Fibroblast of lung (primary cell): ENCODE measurements around the gene GLYATL3. TPM values are rescaled to one million over a fixed set of nuclear protein-coding genes. Genes with fewer than 3 reads are reported as not detected.

ENCODE experiments used
- DNase-seq, 2 donors: peaks; one replicate each; pipeline versions ENCODE4 v3.0.0 to v3.0.0-alpha.2; 2010; ENCODE audit warnings: low read depth in 2 of 2
- H2AFZ ChIP-seq: 2 replicates; pipeline ENCODE4 v1.5.1; 2012; ENCODE audit warnings: low read length, control low read depth, inconsistent platforms
- H3K27ac ChIP-seq: 2 replicates; pipeline ENCODE4 v1.5.1; 2011; ENCODE audit warnings: low read length, control low read depth; ENCODE audit not compliant: insufficient read depth
- H3K27me3 ChIP-seq: 2 replicates; pipeline ENCODE4 v1.5.1; 2011; ENCODE audit warnings: mild to moderate bottlenecking, low read length; ENCODE audit not compliant: control insufficient read depth, insufficient read depth
- H3K36me3 ChIP-seq: 2 replicates; pipeline ENCODE4 v1.5.1; 2011; ENCODE audit warnings: low read length; ENCODE audit not compliant: control insufficient read depth, insufficient read depth
- H3K4me1 ChIP-seq: 2 replicates; pipeline ENCODE4 v1.5.1; 2011; ENCODE audit warnings: low read length; ENCODE audit not compliant: control insufficient read depth, insufficient read depth; ENCODE audit errors: extremely low read depth
- H3K4me2 ChIP-seq: 2 replicates; pipeline ENCODE4 v1.5.1; 2011; ENCODE audit warnings: low read length, control low read depth; ENCODE audit not compliant: insufficient read depth; ENCODE audit errors: extremely low read depth
- H3K4me3 ChIP-seq, 4 experiments: fragments of 200-600 bp in 1 of 4; sonication (generic) in 1 of 4; replicated peaks in 1 of 4; 2 replicates each; pipeline ENCODE4 v1.5.1; 2011 to 2016; ENCODE audit warnings: low read length in 4 of 4, low read depth in 3 of 4, mild to moderate bottlenecking in 3 of 4, control low read depth in 2 of 4, inconsistent platforms in 1 of 4, mixed read lengths in 1 of 4; ENCODE audit not compliant: insufficient read depth in 1 of 4; ENCODE audit errors: control extremely low read depth in 1 of 4
- H3K79me2 ChIP-seq: 2 replicates; pipeline ENCODE4 v1.5.1; 2012; ENCODE audit warnings: mild to moderate bottlenecking, low read length, inconsistent platforms; ENCODE audit not compliant: control insufficient read depth, insufficient read depth
- H3K9ac ChIP-seq: 2 replicates; pipeline ENCODE4 v1.5.1; 2011; ENCODE audit warnings: mild to moderate bottlenecking, low read length, control low read depth; ENCODE audit not compliant: insufficient read depth
- H3K9me3 ChIP-seq: 2 replicates; pipeline ENCODE4 v1.5.1; 2012; ENCODE audit warnings: low read depth, low read length; ENCODE audit not compliant: control insufficient read depth, insufficient read depth
- H4K20me1 ChIP-seq: 2 replicates; pipeline ENCODE4 v1.5.1; 2011; ENCODE audit warnings: low read length; ENCODE audit not compliant: control insufficient read depth, insufficient read depth; ENCODE audit errors: extremely low read depth
- EZH2 ChIP-seq: IDR thresholded peaks from 2 replicates; pipeline ENCODE4 v1.5.1; 2012; ENCODE audit warnings: low read length, control low read depth, mild to moderate bottlenecking; ENCODE audit errors: missing control alignments
- polyA minus RNA-seq: library from RNA; depleted of rRNA, polyadenylated mRNA; stranded (reverse); fragments of >200 nt; gene quantifications from 2 replicates; pipeline ENCODE4 v1.2.3, GENCODE V29; 2011; ENCODE audit warnings: low replicate concordance
- polyA plus RNA-seq, 2 donors: library from polyadenylated mRNA; depleted of rRNA in 1 of 2; stranded (reverse) in 1 of 2; unstranded in 1 of 2; fragments of >200 nt; gene quantifications; 2 replicates each; pipeline ENCODE4 v1.2.1, GENCODE V29; 2011 to 2012; ENCODE audit warnings: missing spikeins in 1 of 2
- total RNA-seq: library from RNA; depleted of rRNA; stranded (reverse); fragments of >200 nt; gene quantifications from 2 replicates; pipeline ENCODE4 v1.2.1, GENCODE V29; 2014
- TF ChIP-seq, protein P1 (sequence below), 2 donors: IDR thresholded peaks in 1 of 2; conservative IDR thresholded peaks in 1 of 2; 1 replicate in 1 of 2; 2 replicates in 1 of 2; pipeline ENCODE4 v1.5.1; 2011 to 2012; ENCODE audit warnings: low read length in 2 of 2, control low read depth in 1 of 2, inconsistent platforms in 1 of 2, low read depth in 1 of 2, mild to moderate bottlenecking in 1 of 2

Gene GLYATL3
- total RNA-seq: not detected in 2 replicates
- polyA plus RNA-seq: not detected in 2 replicates
- not detected in 2 replicates for polyA plus RNA-seq (2012)
- polyA minus RNA-seq: not detected in 2 replicates

DNA sequence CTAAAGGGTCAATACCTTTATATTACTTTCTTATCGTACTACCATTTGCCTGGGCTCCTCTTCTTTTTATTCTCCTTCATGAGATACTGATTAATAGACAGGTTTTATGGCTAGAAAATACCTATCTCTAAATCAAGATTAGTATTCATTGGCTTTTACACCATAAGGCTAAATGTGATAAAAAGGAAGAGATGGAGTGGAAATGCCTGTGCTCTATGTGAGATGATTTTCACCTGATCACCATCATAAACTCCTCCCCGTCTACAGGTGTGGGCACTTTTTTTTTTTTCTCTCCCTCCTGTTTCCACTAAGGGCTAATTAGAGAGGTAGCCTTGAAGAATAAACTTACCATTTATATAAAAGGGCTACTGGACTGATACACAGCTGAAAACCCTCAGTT is at the start of gene GLYATL3:
Gene GLYATL3, plus strand, starts transcription at position 301 of the 400 bp plus-strand sequence. CDS start 12,068 bp downstream, outside the sequence.
- no peak within 1 kb of the TSS for H3K9ac ChIP-seq
- no peaks in the 10 kb centered on the region for H3K79me2 ChIP-seq
- no peaks in the 10 kb centered on the region for H3K36me3 ChIP-seq
- H3K27ac ChIP-seq: no peak within 1 kb of the TSS
- H2AFZ ChIP-seq: no peak within 1 kb of the TSS
- H4K20me1 ChIP-seq: no peaks in the 10 kb centered on the region
- no peak for DNase-seq
- no peaks in the 10 kb centered on the region for H3K27me3 ChIP-seq
- H3K4me1 ChIP-seq: no peaks in the 10 kb centered on the region
- no peak within 1 kb of the TSS for H3K4me3 ChIP-seq
- no peaks in the 10 kb centered on the region for H3K9me3 ChIP-seq
- TF ChIP-seq EZH2: no peak
- TF ChIP-seq, protein P1, sequence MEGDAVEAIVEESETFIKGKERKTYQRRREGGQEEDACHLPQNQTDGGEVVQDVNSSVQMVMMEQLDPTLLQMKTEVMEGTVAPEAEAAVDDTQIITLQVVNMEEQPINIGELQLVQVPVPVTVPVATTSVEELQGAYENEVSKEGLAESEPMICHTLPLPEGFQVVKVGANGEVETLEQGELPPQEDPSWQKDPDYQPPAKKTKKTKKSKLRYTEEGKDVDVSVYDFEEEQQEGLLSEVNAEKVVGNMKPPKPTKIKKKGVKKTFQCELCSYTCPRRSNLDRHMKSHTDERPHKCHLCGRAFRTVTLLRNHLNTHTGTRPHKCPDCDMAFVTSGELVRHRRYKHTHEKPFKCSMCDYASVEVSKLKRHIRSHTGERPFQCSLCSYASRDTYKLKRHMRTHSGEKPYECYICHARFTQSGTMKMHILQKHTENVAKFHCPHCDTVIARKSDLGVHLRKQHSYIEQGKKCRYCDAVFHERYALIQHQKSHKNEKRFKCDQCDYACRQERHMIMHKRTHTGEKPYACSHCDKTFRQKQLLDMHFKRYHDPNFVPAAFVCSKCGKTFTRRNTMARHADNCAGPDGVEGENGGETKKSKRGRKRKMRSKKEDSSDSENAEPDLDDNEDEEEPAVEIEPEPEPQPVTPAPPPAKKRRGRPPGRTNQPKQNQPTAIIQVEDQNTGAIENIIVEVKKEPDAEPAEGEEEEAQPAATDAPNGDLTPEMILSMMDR (conservative IDR thresholded peaks at IDR 0.05 in 1 of 2, IDR thresholded peaks at IDR 0.05 in 1 of 2; ENCODE audit: low read depth in 1 of 2, low read length in 2 of 2): no peak
- no peak within 1 kb of the TSS for H3K4me2 ChIP-seq

DNA sequence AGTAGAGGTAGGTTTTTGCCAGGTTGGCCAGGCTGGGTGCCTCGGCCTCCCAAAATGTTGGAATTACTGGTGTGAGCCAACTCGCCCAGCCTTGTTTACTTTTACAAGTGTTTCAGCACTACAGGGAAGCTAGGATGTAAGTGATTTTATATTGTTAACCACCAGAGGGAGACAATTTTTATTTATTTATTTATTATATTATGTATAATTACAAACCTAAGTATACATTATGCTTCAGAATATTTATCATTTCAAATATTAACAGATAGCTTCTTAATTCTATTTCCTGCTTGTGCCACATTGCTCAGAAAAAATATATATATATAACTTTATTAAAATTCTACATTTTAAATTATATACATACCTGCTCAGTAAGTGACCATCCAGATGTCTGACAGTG is 46.5 kb upstream of the GLYATL3 start:
- Histone ChIP-seq H3K9ac (no peak overlapping the region), H4K20me1 (no peaks in the 10 kb centered on the region), H3K79me2 (no peaks in the 10 kb centered on the region), H3K4me2 (no peak overlapping the region), H3K4me1 (no peaks in the 10 kb centered on the region), H2AFZ (no peak overlapping the region), H3K4me3 (no peak overlapping the region), H3K27ac (no peak overlapping the region), H3K9me3 (no peaks in the 10 kb centered on the region), H3K27me3 (no peaks in the 10 kb centered on the region), H3K36me3 (no peaks in the 10 kb centered on the region)
- no peak for TF ChIP-seq EZH2
- TF ChIP-seq, protein P1 (conservative IDR thresholded peaks at IDR 0.05 in 1 of 2, IDR thresholded peaks at IDR 0.05 in 1 of 2; ENCODE audit: low read depth in 1 of 2, low read length in 2 of 2): peak; percentile 8 to 30
- DNase-seq: peak in 1 of 2 donors; percentile 19

DNA sequence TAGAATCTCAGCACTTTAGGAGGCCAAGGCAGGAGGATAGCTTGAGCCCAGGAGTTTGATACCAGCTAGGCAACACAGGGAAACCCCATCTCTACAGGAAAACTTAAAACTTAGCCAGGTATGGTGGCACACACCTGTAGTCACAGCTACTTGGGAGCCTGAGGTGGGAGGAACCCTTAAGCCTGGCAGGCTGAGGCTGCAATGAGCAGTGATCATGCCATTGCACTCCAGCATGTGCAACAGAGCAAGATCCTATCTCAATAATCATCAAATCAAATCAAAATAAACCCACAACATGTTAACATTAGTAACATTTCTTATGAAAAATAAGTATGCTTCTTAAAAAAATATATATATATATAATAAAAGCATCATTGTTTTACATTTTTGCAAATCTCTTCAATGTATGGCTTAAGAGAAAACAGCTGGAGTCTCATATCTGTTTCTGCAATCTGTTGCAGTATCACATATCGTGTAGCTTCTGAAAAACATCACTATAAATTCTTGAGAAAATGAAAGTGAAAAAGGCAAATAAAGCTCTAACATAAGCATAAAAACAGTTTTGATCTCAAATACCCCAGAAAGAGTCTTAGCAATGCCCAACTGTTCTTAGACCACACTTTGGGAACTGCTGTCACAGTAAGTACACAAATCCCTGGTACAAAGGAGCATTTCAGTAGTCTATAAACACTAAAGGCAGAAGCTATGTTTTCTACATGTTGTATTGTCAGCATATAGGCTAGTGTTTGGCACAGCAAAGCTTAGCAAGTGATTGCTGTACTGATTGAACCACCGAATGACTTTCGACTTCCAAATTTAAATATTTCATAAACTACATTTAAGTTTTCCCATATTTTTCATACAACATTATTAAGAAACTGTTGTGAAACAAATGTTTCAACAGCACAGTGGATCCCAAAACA is 44.7 kb upstream of the GLYATL3 start:
- H3K4me2 ChIP-seq: no peak overlapping the region
- TF ChIP-seq EZH2: no peak
- TF ChIP-seq, protein P1 (conservative IDR thresholded peaks at IDR 0.05 in 1 of 2, IDR thresholded peaks at IDR 0.05 in 1 of 2; ENCODE audit: low read depth in 1 of 2, low read length in 2 of 2): no peak

More for the DNA sequence above, 44.7 kb upstream of the GLYATL3 start:
- no peaks in the 10 kb centered on the region for H4K20me1 ChIP-seq
- no peak overlapping the region for H2AFZ ChIP-seq
- no peak overlapping the region for H3K27ac ChIP-seq
- no peak for DNase-seq
- no peak overlapping the region for H3K4me3 ChIP-seq
- H3K4me1 ChIP-seq: no peaks in the 10 kb centered on the region
- no peaks in the 10 kb centered on the region for H3K9me3 ChIP-seq
- no peaks in the 10 kb centered on the region for H3K36me3 ChIP-seq
- H3K79me2 ChIP-seq: no peaks in the 10 kb centered on the region
- H3K9ac ChIP-seq: no peak overlapping the region
- H3K27me3 ChIP-seq: no peaks in the 10 kb centered on the region
